ENCODE measurements around the gene C1orf232.

The C1orf232 gene

DNA sequence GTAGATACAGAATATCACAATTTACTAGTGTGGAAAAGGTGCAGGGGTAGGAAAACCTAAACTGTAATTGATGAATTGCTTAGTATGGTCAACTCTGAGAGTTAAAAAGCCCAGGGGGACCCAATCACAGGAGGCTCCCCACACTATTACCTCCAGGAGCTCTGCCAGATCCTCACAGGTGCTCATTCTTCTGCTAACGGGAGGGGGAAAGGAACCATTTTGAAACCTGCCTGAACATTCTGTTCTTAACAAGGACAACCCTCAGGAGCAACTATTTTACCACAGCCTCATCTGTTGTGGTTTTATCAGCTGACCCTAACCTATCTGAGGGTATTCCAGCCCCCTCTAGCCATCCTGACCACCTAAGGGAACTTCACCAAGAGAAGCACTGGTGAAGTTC is 38.1 kb downstream of the C1orf232 start:
- DNase-seq, result no peak
- in situ Hi-C loops (cut with HindIII; ENCODE audit: low pct_ligation_motif_present, low pct_unique_long_range_greater_than_20kb, low sequenced_read_pairs), result no loop called here

DNA sequence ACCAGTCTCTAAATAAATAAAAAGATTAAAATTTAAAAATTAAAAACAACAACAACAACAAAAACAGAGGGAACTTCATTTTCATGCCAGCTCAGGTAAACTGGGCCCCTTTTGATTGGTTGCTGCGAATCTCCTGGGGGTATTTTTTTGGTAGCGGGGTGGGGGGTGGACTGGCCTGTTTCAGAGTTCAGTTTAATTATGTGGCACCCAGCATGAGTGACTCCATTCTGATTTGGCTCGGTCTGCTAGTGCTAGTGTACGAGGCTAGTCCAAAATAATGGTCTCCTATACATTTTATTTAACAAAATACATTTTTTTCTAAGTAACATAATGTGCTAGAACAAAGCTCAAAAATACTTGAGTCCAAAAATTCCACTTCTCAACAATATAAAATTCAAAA is 39.0 kb downstream of the C1orf232 start:
- no peak for DNase-seq
- in situ Hi-C loops (cut with HindIII; ENCODE audit: low pct_ligation_motif_present, low pct_unique_long_range_greater_than_20kb, low sequenced_read_pairs), result no loop called here

DNA sequence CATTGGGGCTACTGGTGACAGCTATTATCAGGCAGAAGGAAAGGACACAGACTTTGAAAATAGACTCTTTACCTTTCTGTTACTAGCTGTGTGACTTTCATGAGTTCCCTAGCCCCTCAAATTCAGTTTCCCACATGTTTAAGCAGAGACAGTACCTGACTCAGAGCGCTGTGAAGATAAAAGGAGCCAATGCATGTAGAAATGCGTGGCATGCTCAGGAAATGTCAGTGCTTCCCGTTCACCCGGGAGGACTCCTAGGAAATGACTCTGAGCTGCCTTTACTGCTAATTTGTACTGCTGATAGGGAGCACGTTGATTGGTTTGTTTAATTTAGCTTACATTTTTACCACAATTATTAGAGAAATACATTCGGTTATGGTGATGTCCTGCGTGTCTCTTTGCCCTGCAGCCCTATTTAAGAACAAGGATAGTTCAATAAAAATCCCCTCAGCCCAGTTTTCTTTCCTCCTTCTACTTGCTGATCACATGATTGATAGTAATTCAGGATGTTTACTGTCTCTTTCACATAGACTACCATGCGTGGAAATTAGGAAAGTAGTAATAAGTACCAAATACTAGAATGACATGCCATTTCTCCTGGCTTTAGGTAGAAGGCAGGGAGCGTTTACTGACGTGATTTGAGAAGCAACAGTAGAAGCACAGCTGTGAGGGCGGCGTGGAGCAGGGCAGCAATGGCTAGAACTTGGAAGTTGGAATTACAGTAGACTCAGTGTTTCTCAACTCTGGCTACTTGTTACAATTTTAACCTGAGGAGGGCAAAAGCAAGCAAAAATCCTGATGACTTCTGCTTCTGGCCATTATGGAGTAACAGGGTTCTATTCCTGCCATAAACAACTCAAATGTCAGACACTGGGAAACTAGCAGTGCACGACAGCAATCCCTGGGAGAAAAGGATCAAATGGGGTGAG is 41.3 kb downstream of the C1orf232 start:
- in situ Hi-C loops (cut with HindIII; ENCODE audit: low pct_ligation_motif_present, low pct_unique_long_range_greater_than_20kb, low sequenced_read_pairs), result no loop called here
- DNase-seq, result no peak

DNA sequence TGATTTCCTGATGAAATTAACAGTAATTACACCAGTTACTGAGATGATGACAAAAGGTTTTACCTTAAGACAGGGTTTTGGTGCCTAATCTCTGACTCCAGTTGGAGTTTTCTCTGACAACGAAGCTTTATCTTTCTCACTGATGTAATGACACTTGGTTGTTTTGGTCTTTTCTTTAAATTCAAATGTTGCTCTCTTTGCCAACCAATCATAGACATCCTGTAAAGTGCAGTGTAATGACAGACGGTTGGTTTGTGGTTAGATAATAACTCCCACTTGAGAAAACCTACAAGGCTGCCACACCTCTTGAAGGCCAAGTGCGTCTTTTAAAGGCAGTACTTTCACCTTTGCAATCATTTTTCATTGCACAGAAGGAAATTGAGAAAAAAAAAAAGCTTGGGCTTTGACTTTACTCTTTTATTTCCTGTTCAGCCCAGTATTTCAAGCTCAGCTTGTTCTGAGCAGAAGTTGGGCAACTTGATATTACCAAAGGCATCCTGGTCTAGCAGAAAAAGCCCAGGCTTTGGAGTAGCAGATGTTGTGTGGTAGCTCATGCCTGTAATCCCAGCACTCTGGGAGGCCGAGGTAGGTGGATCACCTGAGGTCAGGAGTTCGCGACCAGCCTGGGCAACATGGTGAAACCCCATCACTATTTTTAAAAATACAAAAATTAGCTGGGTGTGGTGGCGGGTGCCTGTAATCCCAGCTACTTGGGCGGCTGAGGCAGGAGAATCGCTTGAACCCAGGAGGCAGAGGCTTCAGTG is 42.3 kb downstream of the C1orf232 start:
- DNase-seq, result peak; percentile 81
- in situ Hi-C loops (cut with HindIII; ENCODE audit: low pct_ligation_motif_present, low pct_unique_long_range_greater_than_20kb, low sequenced_read_pairs), result no loop called here

DNA sequence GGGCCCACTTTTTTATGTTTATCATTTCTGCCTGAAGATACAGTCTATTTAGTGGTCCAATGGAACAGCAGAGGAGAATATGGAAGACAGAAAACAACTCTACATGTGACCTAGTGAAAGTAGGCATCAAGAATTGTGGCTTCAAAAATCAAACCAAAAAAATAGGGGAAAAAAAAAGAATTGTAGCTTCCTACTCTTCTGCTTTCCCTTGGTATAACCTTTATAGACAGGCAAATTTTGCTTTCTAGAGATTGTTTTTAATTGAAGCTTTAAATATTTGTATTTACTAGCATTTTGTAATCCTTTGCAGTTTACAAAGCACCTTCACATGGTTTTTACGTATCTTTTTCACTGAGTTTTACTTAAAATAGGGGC is 42.8 kb downstream of the C1orf232 start:
- DNase-seq, result no peak
- in situ Hi-C loops (cut with HindIII; ENCODE audit: low pct_ligation_motif_present, low pct_unique_long_range_greater_than_20kb, low sequenced_read_pairs), result no loop called here

DNA sequence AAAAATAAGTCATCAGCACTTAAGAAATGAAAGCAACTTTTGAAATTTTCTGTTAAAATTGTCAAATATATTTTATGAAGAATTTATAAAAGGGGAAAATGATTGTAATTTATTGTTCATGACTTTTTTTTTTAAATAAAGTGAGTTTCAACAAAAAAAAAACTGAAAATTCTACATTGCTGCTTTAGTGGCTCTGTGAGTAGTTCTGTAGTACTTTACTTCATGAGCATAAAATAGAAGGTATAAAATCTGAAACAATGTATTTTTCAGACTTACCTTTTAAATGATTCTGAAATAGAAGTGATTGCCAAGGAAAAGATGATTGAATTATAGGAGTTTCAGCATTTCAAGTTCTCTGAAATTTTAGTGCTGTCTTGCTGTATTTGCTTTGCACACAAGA is 43.4 kb downstream of the C1orf232 start:
- DNase-seq, result no peak
- in situ Hi-C loops (cut with HindIII; ENCODE audit: low pct_ligation_motif_present, low pct_unique_long_range_greater_than_20kb, low sequenced_read_pairs), result no loop called here

DNA sequence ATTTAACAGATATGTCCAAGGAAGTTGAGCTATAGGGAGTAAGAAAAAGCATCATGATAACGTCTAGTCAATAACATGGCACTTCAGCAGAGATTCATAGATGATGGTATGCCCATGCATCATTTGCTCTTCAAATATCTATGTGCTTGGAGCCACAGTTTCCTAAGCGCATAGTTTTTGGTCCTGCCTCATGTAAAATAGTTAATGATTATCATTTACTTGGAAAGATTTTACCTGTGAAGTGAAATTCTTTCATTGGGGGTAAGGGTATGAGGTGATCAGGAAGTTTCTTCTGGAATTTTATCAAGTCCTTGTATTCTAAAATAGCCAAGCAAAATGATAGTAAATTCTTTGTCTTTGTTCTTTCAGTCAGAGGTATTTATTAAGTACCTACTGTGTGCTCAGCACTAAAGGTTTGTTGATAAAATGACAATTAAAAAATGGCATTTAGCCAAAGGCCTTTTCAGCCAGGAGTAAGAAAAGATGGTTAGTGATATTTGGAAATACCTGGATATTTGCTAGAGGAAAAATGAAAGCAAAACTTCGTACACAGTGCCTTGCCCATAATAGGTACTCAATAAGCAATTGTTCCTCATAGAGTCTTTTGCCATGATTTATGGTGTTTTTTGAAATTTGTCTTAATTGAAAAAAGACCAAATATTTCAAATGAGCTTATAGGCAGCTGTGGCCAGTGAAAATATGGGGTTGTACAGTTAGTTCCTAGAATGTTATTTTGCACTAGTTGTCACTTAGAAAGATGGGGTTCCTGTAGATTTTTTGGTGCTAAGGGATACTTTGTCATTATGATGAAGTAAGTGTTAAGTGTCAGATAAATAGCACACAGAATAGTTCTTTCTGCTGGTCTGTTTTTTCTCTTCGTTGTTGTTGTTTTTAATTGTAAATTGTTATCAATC is 44.1 kb downstream of the C1orf232 start:
- in situ Hi-C loops (cut with HindIII; ENCODE audit: low pct_ligation_motif_present, low pct_unique_long_range_greater_than_20kb, low sequenced_read_pairs), result no loop called here
- peak; percentile 31 for DNase-seq

DNA sequence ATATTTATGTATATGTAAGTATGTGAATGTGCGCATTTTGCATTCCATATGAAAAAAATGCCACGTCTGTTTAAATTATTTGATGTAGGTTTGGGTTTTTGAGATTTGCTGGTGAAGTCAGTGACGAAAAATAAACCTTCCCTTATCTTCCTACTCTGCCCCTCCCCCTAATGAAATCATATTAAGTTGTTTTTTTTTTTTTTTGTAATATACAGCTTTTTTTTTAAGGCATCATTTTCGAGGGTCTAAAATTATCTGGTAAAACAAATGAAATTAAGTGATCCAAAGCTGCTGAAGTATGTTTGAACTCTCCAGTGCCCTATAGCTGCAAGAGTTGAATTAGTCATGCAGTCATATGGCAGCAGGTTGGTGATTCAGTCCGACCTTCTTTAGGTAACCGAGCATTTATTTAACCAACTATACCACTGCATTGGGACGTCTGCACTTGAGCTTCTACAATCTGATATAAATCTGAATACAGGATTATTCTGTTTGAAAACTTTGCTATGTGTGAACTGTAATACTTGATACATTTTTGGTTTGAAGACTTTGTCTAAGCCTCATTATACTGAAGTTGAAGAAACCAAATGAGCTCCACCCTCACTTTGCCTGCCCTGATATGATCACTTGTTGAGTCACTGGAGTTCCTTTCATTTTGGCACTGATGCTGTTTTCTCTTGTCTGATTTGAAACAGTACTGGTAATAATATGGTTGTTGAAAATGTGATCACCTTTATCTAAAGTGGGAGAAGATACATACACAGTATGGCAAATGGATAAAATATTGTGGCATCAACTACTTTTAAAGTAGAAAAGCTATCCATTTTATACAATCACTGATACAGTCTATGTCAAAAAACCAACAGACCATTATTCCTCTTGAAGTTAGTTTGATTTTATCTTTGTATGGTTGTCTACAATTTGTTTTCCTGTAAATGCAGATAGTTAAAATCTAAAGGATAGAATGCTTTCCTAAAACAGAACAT is 45.5 kb downstream of the C1orf232 start:
- in situ Hi-C loops (cut with HindIII; ENCODE audit: low pct_ligation_motif_present, low pct_unique_long_range_greater_than_20kb, low sequenced_read_pairs), result no loop called here

DNA sequence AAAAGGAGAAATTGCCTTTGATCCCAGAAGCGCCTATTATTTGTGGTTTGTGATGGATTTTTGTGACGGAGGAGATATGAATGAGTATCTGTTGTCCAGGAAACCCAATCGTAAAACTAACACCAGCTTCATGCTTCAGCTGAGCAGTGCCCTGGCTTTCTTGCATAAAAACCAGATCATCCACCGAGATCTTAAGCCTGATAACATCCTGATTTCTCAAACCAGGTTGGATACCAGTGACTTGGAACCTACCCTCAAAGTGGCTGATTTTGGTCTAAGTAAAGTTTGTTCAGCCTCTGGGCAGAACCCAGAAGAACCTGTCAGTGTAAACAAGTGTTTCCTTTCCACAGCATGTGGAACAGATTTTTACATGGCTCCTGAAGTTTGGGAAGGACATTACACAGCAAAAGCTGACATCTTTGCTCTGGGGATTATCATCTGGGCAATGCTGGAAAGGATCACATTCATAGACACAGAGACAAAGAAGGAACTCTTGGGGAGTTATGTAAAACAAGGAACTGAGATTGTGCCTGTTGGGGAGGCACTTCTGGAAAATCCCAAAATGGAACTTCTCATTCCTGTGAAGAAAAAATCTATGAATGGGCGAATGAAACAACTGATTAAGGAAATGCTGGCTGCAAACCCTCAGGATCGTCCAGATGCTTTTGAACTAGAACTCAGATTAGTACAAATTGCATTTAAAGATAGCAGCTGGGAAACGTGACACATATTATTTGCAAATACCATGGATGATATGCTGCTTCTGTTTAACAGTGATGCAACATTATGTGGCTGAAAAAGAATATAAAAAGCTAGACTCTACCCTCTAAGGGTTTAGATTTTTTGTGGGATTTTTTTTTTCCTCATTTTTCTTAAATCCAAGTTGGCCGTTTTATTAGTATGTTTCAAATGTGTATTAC is 46.6 kb downstream of the C1orf232 start:
- in situ Hi-C loops (cut with HindIII; ENCODE audit: low pct_ligation_motif_present, low pct_unique_long_range_greater_than_20kb, low sequenced_read_pairs), result no loop called here
- no peak for DNase-seq

More for the DNA sequence above, 45.5 kb downstream of the C1orf232 start:
- DNase-seq, result peak; percentile 64

DNA sequence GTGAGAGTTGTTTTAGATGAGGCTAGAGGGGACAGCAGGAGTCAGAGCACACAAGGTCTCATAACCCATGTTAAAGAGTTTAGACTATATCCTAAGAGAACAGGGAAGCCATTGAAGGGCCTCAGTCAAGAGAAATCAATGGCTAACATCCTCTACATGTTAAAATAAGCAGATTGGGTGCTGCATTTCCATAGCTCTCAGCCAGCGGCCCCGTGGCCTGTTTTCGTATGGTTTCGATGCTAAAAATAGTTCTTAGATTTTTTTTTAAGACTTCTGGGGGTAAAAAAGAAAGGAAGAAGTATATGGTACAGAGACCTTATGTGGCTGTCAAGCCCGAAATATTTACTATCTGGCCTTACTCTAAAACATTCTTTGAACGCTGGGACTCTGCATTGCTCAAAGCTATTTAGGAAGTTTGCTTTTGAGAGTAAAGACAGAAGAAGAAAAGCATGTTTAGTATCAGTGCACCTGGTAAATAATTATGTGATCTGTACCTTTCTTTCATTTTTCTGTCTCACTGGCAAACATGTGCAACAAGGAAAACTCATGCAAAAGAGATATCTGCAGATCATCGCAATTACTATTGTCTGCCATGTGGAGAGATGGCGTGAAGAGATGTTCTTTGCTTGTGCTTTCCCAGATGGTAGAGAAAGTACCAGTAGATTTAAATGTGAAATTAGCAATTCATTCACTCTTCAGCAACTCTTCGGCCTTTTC is 48.7 kb downstream of the C1orf232 start:
- DNase-seq, result no peak
- in situ Hi-C loops (cut with HindIII; ENCODE audit: low pct_ligation_motif_present, low pct_unique_long_range_greater_than_20kb, low sequenced_read_pairs), result no loop called here

DNA sequence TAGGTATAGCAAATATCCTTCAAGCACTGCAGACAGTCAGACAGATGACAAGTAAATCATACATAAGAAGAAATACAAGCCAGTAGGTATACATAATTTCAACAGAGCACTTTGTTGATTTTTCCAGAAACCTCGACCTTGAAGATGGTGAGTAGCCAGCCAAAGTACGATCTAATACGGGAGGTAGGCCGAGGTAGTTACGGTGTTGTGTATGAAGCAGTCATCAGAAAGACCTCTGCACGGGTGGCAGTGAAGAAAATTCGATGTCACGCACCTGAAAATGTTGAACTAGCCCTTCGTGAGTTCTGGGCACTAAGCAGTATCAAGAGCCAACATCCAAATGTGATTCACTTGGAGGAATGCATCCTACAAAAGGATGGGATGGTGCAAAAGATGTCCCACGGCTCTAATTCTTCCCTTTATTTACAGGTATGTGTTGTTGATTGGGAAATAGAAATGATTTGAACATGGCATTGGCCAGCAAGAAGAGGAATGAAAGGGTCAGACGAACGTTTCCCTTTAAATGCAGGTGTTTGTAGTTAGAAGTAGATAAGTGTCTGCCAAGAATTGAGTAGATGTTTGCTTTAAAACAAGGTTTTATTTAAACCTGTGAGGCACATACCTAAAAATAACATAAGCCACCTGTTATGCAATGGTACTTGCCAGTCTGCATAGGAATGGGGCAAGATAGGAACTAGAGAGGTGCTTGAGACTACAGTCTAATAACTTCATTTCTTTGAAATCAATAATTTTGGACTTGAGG is 54.4 kb downstream of the C1orf232 start:
- DNase-seq, result no peak
- in situ Hi-C loops (cut with HindIII; ENCODE audit: low pct_ligation_motif_present, low pct_unique_long_range_greater_than_20kb, low sequenced_read_pairs), result no loop called here

All from ACHN (cell line).